Measurements from ENCODE around the gene DLGAP5.

DLGAP5 gene

GRCh38 chr14:55124774-55125386 is 66.5 kb downstream of the DLGAP5 start:
- no peak for DNase-seq (ENCODE audit: low spot score)
- TF ChIP-seq CTCF (IDR thresholded peaks at IDR 0.05; ENCODE audit: extremely low read depth, missing control alignments) = no peak

GRCh38 chr14:55123852-55124639 is 67.3 kb downstream of the DLGAP5 start:
- no peak for DNase-seq (ENCODE audit: low spot score)
- no peak for TF ChIP-seq CTCF (IDR thresholded peaks at IDR 0.05; ENCODE audit: extremely low read depth, missing control alignments)

- no peak for TF ChIP-seq CTCF (IDR thresholded peaks at IDR 0.05; ENCODE audit: extremely low read depth, missing control alignments)
- DNase-seq (ENCODE audit: low spot score) = no peak
Observed at GRCh38 chr14:55123101-55123500, 68.3 kb downstream of the DLGAP5 start.

GRCh38 chr14:55122440-55122986 is 68.9 kb downstream of the DLGAP5 start:
- no peak for TF ChIP-seq CTCF (IDR thresholded peaks at IDR 0.05; ENCODE audit: extremely low read depth, missing control alignments)
- DNase-seq (ENCODE audit: low spot score) = no peak

- TF ChIP-seq CTCF (IDR thresholded peaks at IDR 0.05; ENCODE audit: extremely low read depth, missing control alignments) = no peak
- no peak for DNase-seq (ENCODE audit: low spot score)
Observed at GRCh38 chr14:55121628-55122439, 69.6 kb downstream of the DLGAP5 start.

GRCh38 chr14:55120571-55121495 is 70.6 kb downstream of the DLGAP5 start:
- DNase-seq (ENCODE audit: low spot score) = no peak
- no peak for TF ChIP-seq CTCF (IDR thresholded peaks at IDR 0.05; ENCODE audit: extremely low read depth, missing control alignments)

Measured in GM20000 (cell line).